Heart left ventricle (tissue), 13 donors: ENCODE results near the gene CAMTA1.

Experiments used
- POLR2A ChIP-seq, 2 donors: fragments of 450-650 bp; IDR thresholded peaks; one replicate each; pipeline ENCODE4 v1.6.1; 2017; ENCODE audit warnings: antibody characterized with exemption in 2 of 2, mild to moderate bottlenecking in 2 of 2, moderate library complexity in 2 of 2
- TF ChIP-seq, protein P1 (sequence below), 12 donors: fragments of 200-600 bp; sonication (generic) in 4 of 12; IDR thresholded peaks; one replicate each; pipeline versions ENCODE4 v1.5.0 to v1.8.0; 2018 to 2022; ENCODE audit warnings: antibody characterized with exemption in 12 of 12, mild to moderate bottlenecking in 5 of 12
- donor health status: ischemic (EF 13 %, LVEDD 7.1; RV severe dilation, severe dysfunction).
- donor health status: DM: no; HTN: yes; CAD: no.
- donor health status: DM: no; HTN: no; CAD: no.
- donor health status: ischemic (EF 25% LVEDD 6.9; RV normal size, moderate dysfunction).
- donor health status: ischemic (EF 25% LVEDD 5.7; RV mildly dilated, moderate dysfunction).
- donor health status: ischemic (EF 35%, LVEDD 5.7; RV mildly dilated, moderate dysfunction).
- donor health status: nonischemic (EF 11% LVEDD 7.7; RV severe dilation, severe dysfunction).
- donor health status: DM: yes; HTN: yes; CAD: no.
- donor health status: PGD.
- donor health status: ischemic (EF 29% LVEDD 5.4; RV normal size, mild dysfunction).
- donor health status: nonischemic (EF 23%, LVEDD 6.1; RV moderate dilation, normal function).

DNA sequence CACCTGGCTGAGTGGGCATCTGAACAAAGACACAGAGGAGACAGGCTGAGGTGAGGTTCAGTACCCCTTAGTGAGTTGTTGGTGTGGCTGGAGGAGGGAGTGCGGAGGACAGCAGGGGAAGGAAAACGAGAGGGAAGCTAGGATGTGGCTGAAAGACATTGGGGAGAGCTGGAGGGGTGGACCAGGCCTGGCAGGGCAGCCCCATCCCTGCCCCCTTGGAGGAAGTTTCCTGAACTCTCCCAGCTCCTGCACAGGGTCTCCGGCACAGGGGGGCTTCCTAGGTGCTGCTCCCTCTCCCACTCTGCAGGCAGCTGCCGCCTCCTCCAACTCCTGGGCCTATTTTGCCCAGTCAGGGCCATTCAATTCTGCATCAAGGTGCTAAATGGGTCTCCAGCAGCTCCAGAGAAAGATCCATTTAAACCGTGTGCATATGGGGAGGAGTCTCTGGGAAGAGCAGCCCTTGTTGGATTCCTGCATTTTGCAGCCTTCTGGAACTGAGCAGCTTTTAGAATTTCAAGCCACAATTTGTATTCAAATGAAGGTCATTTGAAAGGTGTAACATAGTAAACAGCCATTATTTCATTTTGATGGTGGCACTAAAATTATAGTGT, 193.9 kb downstream of the CAMTA1 start:
- TF ChIP-seq, protein P1, sequence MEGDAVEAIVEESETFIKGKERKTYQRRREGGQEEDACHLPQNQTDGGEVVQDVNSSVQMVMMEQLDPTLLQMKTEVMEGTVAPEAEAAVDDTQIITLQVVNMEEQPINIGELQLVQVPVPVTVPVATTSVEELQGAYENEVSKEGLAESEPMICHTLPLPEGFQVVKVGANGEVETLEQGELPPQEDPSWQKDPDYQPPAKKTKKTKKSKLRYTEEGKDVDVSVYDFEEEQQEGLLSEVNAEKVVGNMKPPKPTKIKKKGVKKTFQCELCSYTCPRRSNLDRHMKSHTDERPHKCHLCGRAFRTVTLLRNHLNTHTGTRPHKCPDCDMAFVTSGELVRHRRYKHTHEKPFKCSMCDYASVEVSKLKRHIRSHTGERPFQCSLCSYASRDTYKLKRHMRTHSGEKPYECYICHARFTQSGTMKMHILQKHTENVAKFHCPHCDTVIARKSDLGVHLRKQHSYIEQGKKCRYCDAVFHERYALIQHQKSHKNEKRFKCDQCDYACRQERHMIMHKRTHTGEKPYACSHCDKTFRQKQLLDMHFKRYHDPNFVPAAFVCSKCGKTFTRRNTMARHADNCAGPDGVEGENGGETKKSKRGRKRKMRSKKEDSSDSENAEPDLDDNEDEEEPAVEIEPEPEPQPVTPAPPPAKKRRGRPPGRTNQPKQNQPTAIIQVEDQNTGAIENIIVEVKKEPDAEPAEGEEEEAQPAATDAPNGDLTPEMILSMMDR (IDR thresholded peaks at IDR 0.05) = no peak
- TF ChIP-seq POLR2A (IDR thresholded peaks at IDR 0.05) = no peak
